ENCODE results near the gene HNRNPH1.
A peak's percentile ranks its signal among the peaks of the same experiment; 100 is the strongest.

Gene HNRNPH1

GRCh38 chr5:179620703-179621350 is 2.6 kb downstream of the HNRNPH1 start:
- TF ChIP-seq POLR2A (IDR thresholded peaks at IDR 0.05; ENCODE audit: extremely low read depth, insufficient read length) (no peak), CTCF (IDR thresholded peaks at IDR 0.05; ENCODE audit: low read depth, low read length) (no peak), MAX (IDR thresholded peaks at IDR 0.05; ENCODE audit: low read depth, low read length) (no peak), MYC (IDR thresholded peaks at IDR 0.05; ENCODE audit: low read depth, low read length) (no peak)
- peak; percentile 11 for DNase-seq (ENCODE audit: low read depth)
- H3K4me3 ChIP-seq (ENCODE audit: low read depth, low read length) = peak overlapping the region; percentile 88

GRCh38 chr5:179620293-179620692 is 3.2 kb downstream of the HNRNPH1 start:
- peak overlapping the region; percentile 88 for H3K4me3 ChIP-seq (ENCODE audit: low read depth, low read length)
- TF ChIP-seq CTCF (IDR thresholded peaks at IDR 0.05; ENCODE audit: low read depth, low read length) = no peak
- no peak for TF ChIP-seq MAX (IDR thresholded peaks at IDR 0.05; ENCODE audit: low read depth, low read length)
- TF ChIP-seq MYC (IDR thresholded peaks at IDR 0.05; ENCODE audit: low read depth, low read length) = no peak
- DNase-seq (ENCODE audit: low read depth) = peak; percentile 25

GRCh38 chr5:179619776-179620175 is 3.7 kb downstream of the HNRNPH1 start:
- no peak for DNase-seq (ENCODE audit: low read depth)
- peak overlapping the region; percentile 88 for H3K4me3 ChIP-seq (ENCODE audit: low read depth, low read length)
- TF ChIP-seq POLR2A (IDR thresholded peaks at IDR 0.05; ENCODE audit: extremely low read depth, insufficient read length) = no peak
- no peak for TF ChIP-seq CTCF (IDR thresholded peaks at IDR 0.05; ENCODE audit: low read depth, low read length)
- no peak for TF ChIP-seq MYC (IDR thresholded peaks at IDR 0.05; ENCODE audit: low read depth, low read length)
- no peak for TF ChIP-seq MAX (IDR thresholded peaks at IDR 0.05; ENCODE audit: low read depth, low read length)

GRCh38 chr5:179618923-179619554 is 4.4 kb downstream of the HNRNPH1 start:
- DNase-seq (ENCODE audit: low read depth) = no peak
- TF ChIP-seq CTCF (IDR thresholded peaks at IDR 0.05; ENCODE audit: low read depth, low read length) (no peak), POLR2A (IDR thresholded peaks at IDR 0.05; ENCODE audit: extremely low read depth, insufficient read length) (no peak), MAX (IDR thresholded peaks at IDR 0.05; ENCODE audit: low read depth, low read length) (no peak), MYC (IDR thresholded peaks at IDR 0.05; ENCODE audit: low read depth, low read length) (no peak)
- H3K4me3 ChIP-seq (ENCODE audit: low read depth, low read length) = peak overlapping the region; percentile 88

GRCh38 chr5:179617930-179618329 is 5.5 kb downstream of the HNRNPH1 start:
- TF ChIP-seq CTCF (IDR thresholded peaks at IDR 0.05; ENCODE audit: low read depth, low read length) (no peak), MAX (IDR thresholded peaks at IDR 0.05; ENCODE audit: low read depth, low read length) (no peak), POLR2A (IDR thresholded peaks at IDR 0.05; ENCODE audit: extremely low read depth, insufficient read length) (no peak), MYC (IDR thresholded peaks at IDR 0.05; ENCODE audit: low read depth, low read length) (no peak)
- DNase-seq (ENCODE audit: low read depth) = no peak
- H3K4me3 ChIP-seq (ENCODE audit: low read depth, low read length) = peak overlapping the region; percentile 88

Measured in NB4 (cell line).